K562 (cell line): ENCODE measurements around the gene MEOX2. TPM values are rescaled to one million over a fixed set of nuclear protein-coding genes. Genes with fewer than 3 reads are reported as not detected.

Experiments
- ATAC-seq: fragments of 200-7000 bp; cut with Tn5 transposase; 3 replicates; pipeline ENCODE4 v1.9.1; 2020; ENCODE audit warnings: moderate library complexity
- BruUV-seq: library from RNA; stranded (reverse); fragments of 400-500 nt; replicated peaks from 2 replicates; lab custom pipeline; 2021; lab: Mats Ljungman, UMichigan
- CTCF ChIA-PET: fragments of 300-600 bp; formaldehyde crosslinking; extraction: SDS; loops from one replicate; lab custom pipeline; 2021; ENCODE audit warnings: low intra/inter-chr PET ratio; lab: Yijun Ruan, JAX
- POLR2A ChIA-PET: fragments of 300-600, 350-650 bp; sonication (Branson Sonifier 250); formaldehyde crosslinking; extraction: SDS; loops from one replicate; lab custom pipeline; 2021; ENCODE audit warnings: antibody characterized with exemption, inconsistent platforms; lab: Yijun Ruan, JAX
- DNase-seq, 4 experiments: peaks; one replicate each; pipeline versions ENCODE4 v3.0.0 to v3.0.0-alpha.2; 2011 to 2018; ENCODE audit warnings: low spot score in 3 of 4, mixed read lengths in 3 of 4; ENCODE audit errors: extremely low read depth in 1 of 4
- FAIRE-seq: peaks from 2 replicates; lab custom pipeline; 2011; peaks lifted over from hg19 to GRCh38; lab: Jason Lieb, UNC
- H2AFZ ChIP-seq: 2 replicates; pipeline ENCODE4 v1.6.0; 2011; ENCODE audit warnings: low read depth, low read length, control low read depth, inconsistent platforms
- H3K27ac ChIP-seq: fragments of 200-600 bp; 3 replicates; pipeline ENCODE4 v1.8.0; 2011; ENCODE audit warnings: low read depth, mild to moderate bottlenecking, control low read depth, inconsistent platforms, low read length, moderate library complexity, mixed read lengths; ENCODE audit errors: extremely low read depth
- H3K27me3 ChIP-seq, 2 experiments: fragments of 300-600 bp in 1 of 2; 2 replicates in 1 of 2; 3 replicates in 1 of 2; pipeline versions ENCODE4 v1.6.0 to v1.8.0; 2011; ENCODE audit warnings: inconsistent platforms in 2 of 2, low read length in 2 of 2, mild to moderate bottlenecking in 1 of 2, mixed read lengths in 1 of 2, moderate library complexity in 1 of 2; ENCODE audit not compliant: control insufficient read depth in 2 of 2, insufficient read depth in 2 of 2
- H3K36me3 ChIP-seq: fragments of 300-600 bp; 3 replicates; pipeline ENCODE4 v1.8.0; 2011; ENCODE audit warnings: mild to moderate bottlenecking, low read length, inconsistent platforms; ENCODE audit not compliant: control insufficient read depth, insufficient read depth
- H3K4me1 ChIP-seq, 2 experiments: fragments of 200-600 bp in 1 of 2; replicated peaks in 1 of 2; 2 replicates in 1 of 2; 3 replicates in 1 of 2; pipeline versions ENCODE4 v1.5.1 to v1.8.0; 2011; ENCODE audit warnings: inconsistent platforms in 2 of 2, low read length in 2 of 2, mild to moderate bottlenecking in 1 of 2, mixed read lengths in 1 of 2, moderate library complexity in 1 of 2; ENCODE audit not compliant: control insufficient read depth in 2 of 2, insufficient read depth in 2 of 2
- H3K4me2 ChIP-seq: 2 replicates; pipeline ENCODE4 v1.6.1; 2011; ENCODE audit warnings: low read length, control low read depth, inconsistent platforms, mixed read lengths; ENCODE audit not compliant: insufficient read depth
- H3K4me3 ChIP-seq: fragments of 200-600 bp; sonication (generic), shearing (Covaris generic); 2 replicates; pipeline ENCODE4 v1.5.1; 2016; ENCODE audit warnings: control low read depth, inconsistent platforms
- H3K79me2 ChIP-seq: fragments of 200-600 bp; 3 replicates; pipeline ENCODE4 v1.8.0; 2011; ENCODE audit warnings: low read length, inconsistent platforms; ENCODE audit not compliant: control insufficient read depth, insufficient read depth
- H3K9ac ChIP-seq, 2 experiments: 2 replicates each; pipeline versions ENCODE4 v1.6.0 to v1.6.1; 2011; ENCODE audit warnings: low read depth in 2 of 2, low read length in 2 of 2, control low read depth in 1 of 2, inconsistent platforms in 1 of 2, mild to moderate bottlenecking in 1 of 2, mixed read lengths in 1 of 2; ENCODE audit not compliant: insufficient read depth in 1 of 2
- H3K9me1 ChIP-seq: one replicate; pipeline ENCODE4 v1.6.0; 2011; ENCODE audit warnings: inconsistent platforms, mild to moderate bottlenecking, low read length, moderate library complexity; ENCODE audit not compliant: control insufficient read depth, insufficient read depth
- H3K9me3 ChIP-seq: replicated peaks from 2 replicates; pipeline ENCODE4 v1.5.1; 2011; ENCODE audit warnings: low read depth, low read length, inconsistent platforms; ENCODE audit not compliant: control insufficient read depth, insufficient read depth
- H4K20me1 ChIP-seq: replicated peaks from 2 replicates; pipeline ENCODE4 v1.6.1; 2011; ENCODE audit warnings: low read length, inconsistent platforms, mixed read lengths; ENCODE audit not compliant: control insufficient read depth, insufficient read depth
- AFF4 ChIP-seq: sonication (generic); formaldehyde crosslinking; IDR thresholded peaks from 2 replicates; pipeline ENCODE4 v1.8.0; 2023; ENCODE audit warnings: mild to moderate bottlenecking, missing genetic modification reagents
- MTA3 ChIP-seq: fragments of 450-650 bp; formaldehyde crosslinking; IDR thresholded peaks from 2 replicates; pipeline ENCODE4 v1.6.1; 2017; ENCODE audit warnings: mild to moderate bottlenecking, borderline replicate concordance
- in situ Hi-C: fragments of 300-500 bp; cut with MboI; formaldehyde crosslinking; loops from 4 replicates; pipeline ENCODE4 v1.15.0; 2018; ENCODE audit warnings: inconsistent platforms, mixed read lengths
- intact Hi-C: fragments of 100-400 bp; cut with micrococcal nuclease; formaldehyde crosslinking; loops from 2 replicates; pipeline ENCODE4 v1.14.2; 2022
- polyA plus RNA-seq, 8 experiments: library from polyadenylated mRNA; depleted of rRNA in 4 of 8; stranded (reverse) in 5 of 8; unstranded in 3 of 8; fragments of >200 nt; fragmentation: Nextera tagmentation in 2 of 8; fragmentation: Illumina TruSeq in 1 of 8; extraction: Ambion mirVana in 2 of 8; extraction: Trizol in 1 of 8; gene quantifications; 2 replicates each; pipeline versions ENCODE4 v1.2.1 to v1.2.3, GENCODE V29; 2011 to 2014; ENCODE audit warnings: inconsistent platforms in 1 of 8, missing spikeins in 1 of 8
- total RNA-seq, 7 experiments: library from RNA; depleted of rRNA in 6 of 7; stranded (reverse); fragments of >200 nt in 6 of 7; fragmentation: Illumina TruSeq in 2 of 7; extraction: Trizol in 2 of 7; gene quantifications; 2 replicates each; pipeline versions ENCODE4 v1.2.1 to v1.2.3, GENCODE V29; 2011 to 2021; ENCODE audit warnings: low replicate concordance in 1 of 7

Gene MEOX2
- total and polyA plus RNA-seq, 9 of the 15 experiments (the other 6 are each of a cell fraction or from before 2014, with no cell fraction given), result not detected

GRCh38 chr7:15729746-15730145, 43.3 kb upstream of the MEOX2 start:
- no peak overlapping the region for H3K4me3 ChIP-seq
- in situ Hi-C loops, result no loop called here
- no peaks in the 10 kb centered on the region for H4K20me1 ChIP-seq
- no peak for FAIRE-seq
- no peak for TF ChIP-seq MTA3
- TF ChIP-seq AFF4 (CRISPR knock-in tag), result no peak
- TF ChIP-seq, all 486 proteins: peak for 0
- DNase-seq (no peak), ATAC-seq (no peak)
- Histone ChIP-seq H3K79me2 (no peaks in the 10 kb centered on the region), H3K4me2 (no peak overlapping the region), H3K9me1 (no peaks in the 10 kb centered on the region), H3K9ac (no peak overlapping the region), H3K4me1 (no peaks in the 10 kb centered on the region), H3K27ac (no peak overlapping the region), H2AFZ (no peak overlapping the region), H3K9me3 (no peaks in the 10 kb centered on the region), H3K36me3 (no peaks in the 10 kb centered on the region), H3K27me3 (no peaks in the 10 kb centered on the region)
- ChIA-PET CTCF (no interaction called here), POLR2A (no interaction called here)
- BruUV-seq, result no TSS peak
- intact Hi-C loops, result no loop called here
